NCI-H2107 (cell line): ENCODE results near the gene SPON2.
"Not testable (repeated sequence)": the region's sequence is repeated elsewhere in the genome, so short reads cannot be mapped to it uniquely, and the experiment has no call there.

Experiments used
- DNase-seq: peaks from one replicate; lab custom pipeline; 2025; lab: John Stamatoyannopoulos, UW

Gene SPON2

GRCh38 chr4:1151541-1151940 is 20.8 kb downstream of the SPON2 start:
- DNase-seq, result no peak

DNA sequence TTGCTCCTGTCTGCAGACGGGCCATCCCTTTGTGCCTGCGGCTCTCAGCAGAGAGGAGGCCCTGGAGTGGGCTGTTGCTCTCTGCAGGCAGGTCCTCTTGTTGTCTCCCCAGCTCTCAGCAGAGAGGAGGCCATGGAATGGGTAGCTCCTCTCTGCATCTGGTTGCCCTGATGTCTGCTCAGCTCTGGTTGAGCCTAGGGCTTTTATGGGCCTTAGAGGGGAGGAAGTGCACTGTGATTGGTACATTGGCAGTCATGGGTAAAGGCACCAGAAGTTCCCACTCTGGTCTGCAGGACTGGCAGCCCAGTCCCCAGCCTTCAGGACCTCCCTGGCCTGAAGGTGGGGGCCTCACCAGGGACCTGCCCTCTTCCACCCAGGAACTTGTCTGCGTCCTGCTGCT is 21.5 kb downstream of the SPON2 start:
- DNase-seq, result no peak

- DNase-seq, result no peak
Measured at GRCh38 chr4:1139860-1140259, 32.5 kb downstream of the SPON2 start.

DNA sequence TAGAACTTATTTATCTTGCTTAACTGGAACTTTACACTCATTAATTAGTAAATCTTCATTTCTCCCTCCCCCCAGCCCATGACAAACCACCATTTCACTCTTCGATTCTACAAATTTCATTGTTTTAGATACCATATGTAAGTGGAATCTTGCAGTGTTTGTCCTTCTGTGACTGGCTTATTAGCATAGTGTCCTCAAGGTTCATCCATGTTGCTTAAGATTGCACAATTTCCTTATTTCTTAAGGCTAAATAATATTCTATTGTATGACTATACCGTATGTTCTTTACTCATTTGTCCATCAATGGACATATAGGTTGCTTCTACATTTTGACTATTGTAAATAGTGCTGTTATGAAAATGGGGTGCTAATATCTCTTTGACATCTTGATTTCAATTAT is 34.5 kb downstream of the SPON2 start:
- DNase-seq, result no peak

DNA sequence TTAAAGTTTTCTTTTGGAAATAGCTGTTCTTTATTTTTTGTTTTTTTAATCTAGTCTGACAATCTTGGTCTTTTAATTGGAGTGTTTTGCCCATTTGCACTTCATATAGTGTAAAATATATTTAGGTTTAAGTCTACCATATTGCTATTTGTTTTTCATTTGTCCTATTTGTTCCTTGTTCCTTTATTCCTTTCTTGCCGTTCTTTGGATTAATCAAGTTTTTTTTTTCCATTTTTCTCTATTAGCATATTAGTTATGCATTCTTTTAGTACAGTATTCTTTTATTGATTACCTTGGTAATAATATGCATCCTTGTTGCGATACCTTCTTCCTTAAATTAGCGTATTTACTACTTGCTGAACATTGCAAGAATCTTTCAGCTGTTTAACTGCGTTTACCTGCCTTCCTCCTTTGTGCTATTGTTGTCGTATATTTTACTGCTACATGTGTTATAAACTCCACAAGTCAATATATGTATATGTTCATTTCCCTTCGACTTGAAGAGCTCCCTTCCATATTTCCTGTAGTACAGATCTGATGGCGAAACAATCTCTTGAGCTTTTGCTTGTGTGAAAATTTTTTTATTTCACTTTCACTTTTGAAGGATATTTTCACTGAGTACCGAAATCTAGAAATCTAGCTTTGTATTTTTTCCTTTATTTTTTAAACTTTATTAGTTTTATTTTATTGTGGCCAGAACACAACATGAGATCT is 35.2 kb downstream of the SPON2 start:
- no peak for DNase-seq

- no peak for DNase-seq
Measured at GRCh38 chr4:1136048-1136447, 36.3 kb downstream of the SPON2 start.

DNA sequence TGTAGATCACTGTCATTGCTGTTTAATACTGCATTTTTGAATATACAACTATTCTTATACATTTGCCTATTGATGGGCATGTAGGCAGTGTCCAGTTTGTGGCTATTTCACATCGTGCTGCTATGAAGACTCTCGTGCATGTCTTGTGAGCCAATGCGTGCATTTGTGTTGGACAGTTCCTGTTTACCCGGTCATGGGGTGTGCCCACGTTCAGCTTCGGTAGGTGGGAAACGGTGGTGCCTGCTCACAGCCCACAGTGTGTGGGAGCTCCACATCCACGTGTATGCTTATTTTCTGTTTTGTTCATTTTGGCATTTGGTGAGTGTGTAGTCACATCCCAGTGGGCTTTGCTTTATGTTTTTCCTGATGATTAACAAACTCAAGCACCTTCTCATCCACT is 39.4 kb downstream of the SPON2 start:
- no peak for DNase-seq

DNA sequence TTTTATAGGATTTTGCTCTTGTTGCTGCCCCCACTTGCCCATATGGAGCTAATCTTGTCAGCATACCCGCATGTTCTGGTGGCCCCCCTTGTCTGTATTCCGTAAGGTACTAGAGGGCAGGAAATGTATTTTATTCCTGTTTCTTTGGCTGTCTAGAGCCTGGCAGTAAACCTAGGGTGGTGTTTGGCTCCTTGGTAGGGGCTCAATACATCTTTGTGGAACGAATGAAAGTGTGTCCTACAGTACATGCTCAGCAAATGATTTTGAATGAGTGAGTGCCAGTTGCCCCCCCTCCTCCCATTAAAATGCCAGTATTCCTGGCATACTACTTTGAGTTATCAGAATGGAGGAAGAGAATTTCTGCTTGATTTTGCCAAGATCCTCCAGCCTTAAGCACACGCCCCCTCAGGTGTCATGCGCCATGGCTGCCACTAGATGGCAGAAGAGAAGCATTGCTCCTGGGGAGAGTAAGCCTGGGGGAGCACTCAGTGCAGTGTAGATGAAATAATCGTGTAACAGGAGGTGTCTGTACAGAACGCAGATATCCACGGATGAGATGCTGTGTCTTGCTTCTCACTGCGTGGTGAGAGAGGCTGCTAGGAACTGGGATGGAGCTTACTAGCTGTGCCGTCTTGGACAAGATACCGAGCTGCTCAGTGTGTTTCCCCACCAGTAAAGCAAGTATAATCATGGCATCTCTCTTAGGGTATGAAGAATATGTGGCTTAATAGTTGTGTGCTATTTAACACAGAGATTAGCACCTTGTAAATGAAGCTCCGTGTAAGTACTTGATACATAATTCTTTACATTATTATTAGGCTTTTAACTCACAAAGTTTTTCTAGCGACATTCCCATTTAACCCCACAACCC is 41.8 kb downstream of the SPON2 start:
- DNase-seq, result peak; percentile 32

GRCh38 chr4:1126506-1126905 is 45.9 kb downstream of the SPON2 start:
- DNase-seq, result no peak

GRCh38 chr4:1125466-1125865 is 46.9 kb downstream of the SPON2 start:
- not testable (repeated sequence) for DNase-seq

DNA sequence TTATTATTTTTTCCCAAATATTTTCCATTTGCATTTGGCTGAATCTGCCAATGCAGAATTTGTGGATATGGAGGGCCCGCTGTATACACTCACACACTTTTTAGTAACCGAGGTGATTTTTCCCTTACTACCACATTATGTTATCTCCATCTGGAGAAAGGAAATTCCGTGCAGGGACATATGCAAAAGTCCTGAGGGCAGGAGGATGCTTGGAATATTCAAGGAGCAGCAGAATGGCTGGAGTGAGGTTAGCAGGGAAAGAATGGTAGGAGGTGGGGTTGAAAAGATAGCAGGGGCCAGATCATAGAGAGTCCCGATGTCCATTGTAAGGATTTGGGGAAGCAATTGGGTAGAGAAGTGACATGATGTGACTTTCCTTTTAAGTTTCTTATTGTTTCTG is 47.6 kb downstream of the SPON2 start:
- DNase-seq, result no peak

DNA sequence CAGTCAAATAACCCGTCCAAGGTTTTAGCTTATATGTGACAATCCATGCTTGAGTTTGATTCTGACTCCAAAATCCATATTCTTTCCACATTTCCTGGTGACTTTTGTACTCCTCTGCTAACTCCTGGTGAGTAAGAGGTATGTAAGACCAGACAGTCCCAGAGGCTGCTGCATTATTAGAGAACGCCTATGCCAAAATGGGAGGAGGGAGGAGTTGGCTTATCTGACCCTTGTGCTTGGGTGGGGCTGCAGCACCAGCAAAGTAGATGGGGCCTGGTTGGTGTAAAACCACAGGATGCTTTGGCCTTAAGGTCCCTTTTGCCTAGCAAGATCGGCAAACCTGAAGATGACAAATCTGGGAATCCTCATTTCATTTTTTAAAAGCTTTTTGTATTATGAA is 49.9 kb downstream of the SPON2 start:
- DNase-seq, result no peak
